Gastroesophageal sphincter (tissue), 4 donors: ENCODE data around the gene MTX2. TPM values are rescaled to one million over a fixed set of nuclear protein-coding genes. Genes with fewer than 3 reads are reported as not detected.

Source experiments
- ATAC-seq: fragments of 150-250 bp; one replicate; pipeline ENCODE4 v1.9.1; 2016; ENCODE audit warnings: mild to moderate bottlenecking, moderate library complexity
- H3K27ac ChIP-seq, 4 donors: fragments of 200-600 bp; sonication (generic) in 3 of 4; 1 replicate in 3 of 4; 2 replicates in 1 of 4; pipeline ENCODE4 v1.5.1; 2016 to 2019
- H3K27me3 ChIP-seq: fragments of 200-600 bp; sonication (generic); one replicate; pipeline ENCODE4 v1.5.1; 2019
- H3K36me3 ChIP-seq, 2 donors: fragments of 200-600 bp; sonication (generic); one replicate each; pipeline ENCODE4 v1.5.1; 2019; ENCODE audit warnings: control low read depth in 1 of 2
- H3K4me1 ChIP-seq, 3 donors: fragments of 200-600 bp; sonication (generic); 1 replicate in 2 of 3; 2 replicates in 1 of 3; pipeline ENCODE4 v1.5.1; 2016 to 2019; ENCODE audit warnings: control low read depth in 2 of 3
- H3K4me3 ChIP-seq, 2 donors: fragments of 200-600 bp; sonication (generic); one replicate each; pipeline ENCODE4 v1.5.1; 2019; ENCODE audit warnings: mild to moderate bottlenecking in 1 of 2, moderate library complexity in 1 of 2
- H3K9me3 ChIP-seq, 3 donors: fragments of 200-600 bp; sonication (generic); one replicate each; pipeline ENCODE4 v1.5.1; 2017 to 2019; ENCODE audit warnings: control low read depth in 2 of 3
- EP300 ChIP-seq: sonication (generic); formaldehyde crosslinking; IDR thresholded peaks from one replicate; pipeline ENCODE4 v1.6.1; 2017; ENCODE audit warnings: antibody characterized with exemption, mild to moderate bottlenecking
- POLR2A ChIP-seq, 2 donors: fragments of 450-650 bp; IDR thresholded peaks; one replicate each; pipeline ENCODE4 v1.6.1; 2017; ENCODE audit warnings: antibody characterized with exemption in 2 of 2, mild to moderate bottlenecking in 2 of 2, moderate library complexity in 1 of 2
- POLR2AphosphoS5 ChIP-seq: sonication (generic); formaldehyde crosslinking; IDR thresholded peaks from one replicate; pipeline ENCODE4 v1.6.1; 2017; ENCODE audit warnings: antibody characterized with exemption
- WGBS, 2 donors: methylation state at CpG; one replicate each; pipeline ENCODE4 v1.1.5; 2018; ENCODE audit warnings: low coverage in 1 of 2; 5-methylcytosine and 5-hydroxymethylcytosine counted together
- total RNA-seq, 4 donors: library from RNA; depleted of rRNA; stranded (reverse); fragments of >200 nt; gene quantifications; one replicate each; pipeline ENCODE4 v1.1.0, GENCODE V29; 2016
- TF ChIP-seq, protein P1 (sequence below), 4 experiments: fragments of 200-600 bp in 2 of 4; fragments of 450-650 bp in 2 of 4; sonication (generic) in 1 of 4; IDR thresholded peaks; one replicate each; pipeline ENCODE4 v1.5.1; 2017 to 2019; ENCODE audit warnings: antibody characterized with exemption in 4 of 4, mild to moderate bottlenecking in 2 of 4, moderate library complexity in 2 of 4

The MTX2 gene
- total RNA-seq, result 10 to 100 TPM; 21.3 to 41.1 (median 29.4) TPM

DNA sequence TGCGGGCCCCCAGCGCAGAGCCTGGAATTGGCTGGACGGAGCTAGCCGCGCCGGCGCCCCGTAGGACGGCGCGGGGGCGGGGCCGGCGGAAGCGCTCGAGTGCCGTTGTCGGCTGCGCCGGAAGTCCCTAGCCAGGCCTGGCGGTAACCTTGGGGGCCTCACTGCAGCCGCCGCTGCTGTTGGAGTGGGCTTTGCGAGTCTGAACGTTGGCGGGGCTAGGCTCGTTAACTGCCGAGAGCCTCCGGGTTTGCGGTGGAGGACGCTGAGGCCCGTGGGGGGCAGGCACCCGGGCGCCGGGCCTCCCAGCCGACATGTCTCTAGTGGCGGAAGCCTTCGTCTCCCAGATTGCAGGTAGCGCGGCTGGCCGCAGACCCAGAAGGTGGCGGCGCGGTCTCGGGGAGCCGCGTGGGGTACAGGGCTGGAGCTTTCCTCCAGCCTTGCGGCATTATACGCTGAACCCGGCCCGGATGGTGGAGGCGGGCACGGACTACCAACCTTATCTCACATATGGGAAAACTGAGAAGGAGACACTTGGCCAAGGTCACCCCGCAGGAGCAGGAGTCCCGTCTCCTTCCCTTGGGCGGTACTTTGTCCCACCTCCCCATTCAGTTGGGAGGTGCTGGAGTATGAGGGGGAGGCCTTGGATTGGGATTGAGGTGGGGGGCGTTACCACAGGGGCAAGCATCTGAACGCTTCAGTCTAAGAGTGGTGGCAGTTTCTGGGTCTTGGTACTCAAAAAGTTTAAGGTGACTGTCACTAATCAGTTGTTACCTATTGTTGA is at the start of gene MTX2:
Gene MTX2 (plus strand): TSS at position 124 of the 781 bp plus-strand sequence. CDS start 188 bp downstream, at position 312.
- Histone ChIP-seq H3K4me1 (peaks cover 0 to 37% (median 0%) of the 10 kb centered on the region in 3 donors), H3K4me3 (peak within 1 kb of the TSS; percentile 37 to 89), H3K9me3 (no peaks in the 10 kb centered on the region), H3K27ac (peak within 1 kb of the TSS; percentile 0 to 90 (median 84)), H3K27me3 (peaks cover 7% of the 10 kb centered on the region), H3K36me3 (no peaks in the 10 kb centered on the region)
- peak; percentile 94 for ATAC-seq
- 0% methylated on average over 4 of the region's 58 CpGs; no CpG with 5 or more reads in 1 of the 2 donors for WGBS, 2 donors
- TF ChIP-seq POLR2A (IDR thresholded peaks at IDR 0.05) (peak; percentile 47 to 53), POLR2AphosphoS5 (peak; percentile 53), EP300 (no peak)
- TF ChIP-seq, protein P1, sequence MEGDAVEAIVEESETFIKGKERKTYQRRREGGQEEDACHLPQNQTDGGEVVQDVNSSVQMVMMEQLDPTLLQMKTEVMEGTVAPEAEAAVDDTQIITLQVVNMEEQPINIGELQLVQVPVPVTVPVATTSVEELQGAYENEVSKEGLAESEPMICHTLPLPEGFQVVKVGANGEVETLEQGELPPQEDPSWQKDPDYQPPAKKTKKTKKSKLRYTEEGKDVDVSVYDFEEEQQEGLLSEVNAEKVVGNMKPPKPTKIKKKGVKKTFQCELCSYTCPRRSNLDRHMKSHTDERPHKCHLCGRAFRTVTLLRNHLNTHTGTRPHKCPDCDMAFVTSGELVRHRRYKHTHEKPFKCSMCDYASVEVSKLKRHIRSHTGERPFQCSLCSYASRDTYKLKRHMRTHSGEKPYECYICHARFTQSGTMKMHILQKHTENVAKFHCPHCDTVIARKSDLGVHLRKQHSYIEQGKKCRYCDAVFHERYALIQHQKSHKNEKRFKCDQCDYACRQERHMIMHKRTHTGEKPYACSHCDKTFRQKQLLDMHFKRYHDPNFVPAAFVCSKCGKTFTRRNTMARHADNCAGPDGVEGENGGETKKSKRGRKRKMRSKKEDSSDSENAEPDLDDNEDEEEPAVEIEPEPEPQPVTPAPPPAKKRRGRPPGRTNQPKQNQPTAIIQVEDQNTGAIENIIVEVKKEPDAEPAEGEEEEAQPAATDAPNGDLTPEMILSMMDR (IDR thresholded peaks at IDR 0.05), result peak in 3 of 4 experiments; percentile 38 to 49 (median 42)

DNA sequence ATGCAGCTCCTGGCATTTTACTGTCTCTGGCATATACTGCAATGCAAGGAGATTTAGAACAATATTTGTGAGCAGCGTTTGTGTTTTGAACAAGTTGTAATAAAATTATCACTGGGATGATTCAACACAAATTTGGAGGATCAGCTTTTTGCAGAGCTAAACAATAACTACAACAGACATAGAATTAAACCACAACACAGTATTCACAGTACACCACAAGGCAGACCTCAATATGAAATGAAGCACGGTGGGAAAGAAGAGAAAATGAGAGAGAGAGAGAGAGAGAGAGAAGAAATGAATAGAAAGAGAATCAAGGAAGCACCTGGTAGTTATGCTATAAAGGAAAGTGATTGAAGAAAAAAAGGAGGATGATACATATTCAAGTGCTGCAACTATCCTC is 41.4 kb upstream of the MTX2 start:
- TF ChIP-seq POLR2AphosphoS5, result no peak
- TF ChIP-seq EP300, result no peak
- TF ChIP-seq, protein P1 (IDR thresholded peaks at IDR 0.05), result no peak
- no peak for TF ChIP-seq POLR2A (IDR thresholded peaks at IDR 0.05)
- H3K4me3 ChIP-seq, result no peak overlapping the region
- H3K27me3 ChIP-seq, result peaks cover 44% of the 10 kb centered on the region
- no peaks in the 10 kb centered on the region for H3K36me3 ChIP-seq
- no peaks in the 10 kb centered on the region for H3K4me1 ChIP-seq
- no peak overlapping the region for H3K27ac ChIP-seq
- WGBS, 2 donors, result 54 to 88% methylated on average over 2 of the region's 2 CpGs
- H3K9me3 ChIP-seq, result no peaks in the 10 kb centered on the region
- ATAC-seq, result no peak

DNA sequence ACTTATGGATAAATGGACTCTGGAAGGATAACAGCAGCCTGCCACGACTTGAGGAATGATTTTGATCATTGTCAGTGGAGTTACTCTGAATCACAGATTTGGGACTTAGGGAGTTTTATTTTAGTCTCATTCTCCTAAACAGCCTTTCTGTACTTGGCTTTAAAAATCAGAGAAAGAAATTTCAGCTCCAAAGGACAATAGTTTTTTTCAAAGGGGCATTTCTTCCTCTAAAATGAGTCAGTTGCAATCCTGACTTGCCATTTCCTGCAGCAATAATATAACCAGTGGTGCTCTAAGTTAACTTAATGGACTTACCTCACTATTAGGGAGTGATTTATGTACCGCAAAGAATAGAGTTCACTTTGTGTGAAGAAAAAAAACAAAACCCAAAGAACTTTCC is 35.1 kb upstream of the MTX2 start:
- ATAC-seq, result no peak
- Histone ChIP-seq H3K27ac (no peak overlapping the region), H3K9me3 (no peaks in the 10 kb centered on the region), H3K27me3 (peaks cover 16% of the 10 kb centered on the region), H3K4me1 (no peaks in the 10 kb centered on the region), H3K36me3 (no peaks in the 10 kb centered on the region), H3K4me3 (no peak overlapping the region)
- TF ChIP-seq POLR2A (IDR thresholded peaks at IDR 0.05) (no peak), POLR2AphosphoS5 (no peak), EP300 (no peak)
- TF ChIP-seq, protein P1 (IDR thresholded peaks at IDR 0.05), result no peak
- 36 to 38% methylated on average over 2 of the region's 2 CpGs for WGBS, 2 donors

DNA sequence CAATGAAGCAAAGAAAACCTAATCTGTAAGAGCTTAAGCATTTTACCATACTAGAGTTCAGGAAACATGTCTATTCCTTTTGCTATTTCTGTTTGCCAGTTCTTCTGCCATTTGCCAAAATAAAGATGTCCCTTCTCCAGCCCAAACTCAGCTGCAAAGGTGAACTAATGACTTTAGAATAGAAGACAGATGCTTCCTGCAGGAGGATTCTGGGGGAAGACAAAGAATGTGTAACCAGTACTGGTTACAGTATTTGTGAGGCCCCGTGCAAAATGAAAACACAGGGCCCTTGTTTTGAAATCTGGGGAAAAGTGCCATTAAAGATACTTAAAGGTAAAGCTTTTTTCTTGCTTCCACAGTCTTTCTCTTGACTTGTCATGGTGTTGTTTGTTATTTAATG is 34.3 kb upstream of the MTX2 start:
- H3K4me1 ChIP-seq, result no peaks in the 10 kb centered on the region
- 27 to 54% methylated on average over 1 of the region's 1 CpG for WGBS, 2 donors
- no peak for ATAC-seq
- H3K36me3 ChIP-seq, result no peaks in the 10 kb centered on the region
- no peak overlapping the region for H3K27ac ChIP-seq
- no peak overlapping the region for H3K4me3 ChIP-seq
- H3K9me3 ChIP-seq, result no peaks in the 10 kb centered on the region
- peaks cover 12% of the 10 kb centered on the region for H3K27me3 ChIP-seq
- TF ChIP-seq EP300, result no peak
- TF ChIP-seq, protein P1 (IDR thresholded peaks at IDR 0.05), result no peak
- TF ChIP-seq POLR2A (IDR thresholded peaks at IDR 0.05), result no peak
- TF ChIP-seq POLR2AphosphoS5, result no peak

- ATAC-seq, result no peak
- no peaks in the 10 kb centered on the region for H3K4me1 ChIP-seq
- no peak overlapping the region for H3K4me3 ChIP-seq
- no peaks in the 10 kb centered on the region for H3K36me3 ChIP-seq
- H3K27me3 ChIP-seq, result peaks cover 5% of the 10 kb centered on the region
- no peak overlapping the region for H3K27ac ChIP-seq
- 21 to 36% methylated on average over 4 of the region's 4 CpGs for WGBS, 2 donors
- TF ChIP-seq POLR2AphosphoS5 (no peak), POLR2A (IDR thresholded peaks at IDR 0.05) (no peak), EP300 (no peak)
- TF ChIP-seq, protein P1 (IDR thresholded peaks at IDR 0.05), result no peak
- no peaks in the 10 kb centered on the region for H3K9me3 ChIP-seq
Measured at GRCh38 chr2:176237456-176237855, 31.8 kb upstream of the MTX2 start.
